ENCODE data around the gene OSBPL9.

OSBPL9 gene

GRCh38 chr1:51652599-51652998, 35.7 kb downstream of the OSBPL9 start:
- Mint-ChIP-seq H3K36me3 (ENCODE audit: low read depth) (no peaks in the 10 kb centered on the region), H3K27ac (no peak overlapping the region), H3K27me3 (ENCODE audit: low read depth) (no peaks in the 10 kb centered on the region), H3K4me3 (no peak overlapping the region), H3K9me3 (no peaks in the 10 kb centered on the region), H3K4me1 (ENCODE audit: low read depth) (no peaks in the 10 kb centered on the region)
- DNase-seq (ENCODE audit: low spot score) = no peak

- no peaks in the 10 kb centered on the region for H3K9me3 Mint-ChIP-seq
- no peaks in the 10 kb centered on the region for H3K36me3 Mint-ChIP-seq (ENCODE audit: low read depth)
- no peak overlapping the region for H3K4me3 Mint-ChIP-seq
- no peak overlapping the region for H3K27ac Mint-ChIP-seq
- H3K27me3 Mint-ChIP-seq (ENCODE audit: low read depth) = no peaks in the 10 kb centered on the region
- no peak for DNase-seq (ENCODE audit: low spot score)
- no peaks in the 10 kb centered on the region for H3K4me1 Mint-ChIP-seq (ENCODE audit: low read depth)
Measured at GRCh38 chr1:51653127-51653526, 36.2 kb downstream of the OSBPL9 start.

- no peak overlapping the region for H3K27ac Mint-ChIP-seq
- H3K4me3 Mint-ChIP-seq = no peak overlapping the region
- no peaks in the 10 kb centered on the region for H3K9me3 Mint-ChIP-seq
- no peaks in the 10 kb centered on the region for H3K4me1 Mint-ChIP-seq (ENCODE audit: low read depth)
- no peak for DNase-seq (ENCODE audit: low spot score)
- no peaks in the 10 kb centered on the region for H3K36me3 Mint-ChIP-seq (ENCODE audit: low read depth)
- H3K27me3 Mint-ChIP-seq (ENCODE audit: low read depth) = no peaks in the 10 kb centered on the region
Measured at GRCh38 chr1:51654000-51654399, 37.1 kb downstream of the OSBPL9 start.

- Mint-ChIP-seq H3K36me3 (ENCODE audit: low read depth) (no peaks in the 10 kb centered on the region), H3K4me1 (ENCODE audit: low read depth) (no peaks in the 10 kb centered on the region), H3K9me3 (no peaks in the 10 kb centered on the region), H3K4me3 (no peak overlapping the region), H3K27ac (no peak overlapping the region), H3K27me3 (ENCODE audit: low read depth) (no peaks in the 10 kb centered on the region)
- DNase-seq (ENCODE audit: low spot score) = no peak
Measured at GRCh38 chr1:51656374-51656773, 39.5 kb downstream of the OSBPL9 start.

GRCh38 chr1:51660580-51660979, 43.7 kb downstream of the OSBPL9 start:
- no peaks in the 10 kb centered on the region for H3K36me3 Mint-ChIP-seq (ENCODE audit: low read depth)
- no peak for DNase-seq (ENCODE audit: low spot score)
- no peaks in the 10 kb centered on the region for H3K4me1 Mint-ChIP-seq (ENCODE audit: low read depth)
- no peak overlapping the region for H3K4me3 Mint-ChIP-seq
- no peaks in the 10 kb centered on the region for H3K9me3 Mint-ChIP-seq
- no peak overlapping the region for H3K27ac Mint-ChIP-seq
- no peaks in the 10 kb centered on the region for H3K27me3 Mint-ChIP-seq (ENCODE audit: low read depth)

GRCh38 chr1:51661081-51661518, 44.2 kb downstream of the OSBPL9 start:
- Mint-ChIP-seq H3K4me3 (no peak overlapping the region), H3K4me1 (ENCODE audit: low read depth) (no peaks in the 10 kb centered on the region), H3K9me3 (no peaks in the 10 kb centered on the region), H3K27me3 (ENCODE audit: low read depth) (no peaks in the 10 kb centered on the region), H3K27ac (no peak overlapping the region), H3K36me3 (ENCODE audit: low read depth) (no peaks in the 10 kb centered on the region)
- no peak for DNase-seq (ENCODE audit: low spot score)

- H3K9me3 Mint-ChIP-seq = no peaks in the 10 kb centered on the region
- H3K27ac Mint-ChIP-seq = no peak overlapping the region
- DNase-seq (ENCODE audit: low spot score) = no peak
- H3K36me3 Mint-ChIP-seq (ENCODE audit: low read depth) = no peaks in the 10 kb centered on the region
- H3K4me3 Mint-ChIP-seq = no peak overlapping the region
- no peaks in the 10 kb centered on the region for H3K4me1 Mint-ChIP-seq (ENCODE audit: low read depth)
- H3K27me3 Mint-ChIP-seq (ENCODE audit: low read depth) = no peaks in the 10 kb centered on the region
Measured at GRCh38 chr1:51663105-51663504, 46.2 kb downstream of the OSBPL9 start.

GRCh38 chr1:51663721-51664120, 46.8 kb downstream of the OSBPL9 start:
- H3K27ac Mint-ChIP-seq = no peak overlapping the region
- H3K36me3 Mint-ChIP-seq (ENCODE audit: low read depth) = no peaks in the 10 kb centered on the region
- DNase-seq (ENCODE audit: low spot score) = no peak
- H3K27me3 Mint-ChIP-seq (ENCODE audit: low read depth) = no peaks in the 10 kb centered on the region
- no peaks in the 10 kb centered on the region for H3K4me1 Mint-ChIP-seq (ENCODE audit: low read depth)
- no peak overlapping the region for H3K4me3 Mint-ChIP-seq
- H3K9me3 Mint-ChIP-seq = no peaks in the 10 kb centered on the region

- Mint-ChIP-seq H3K9me3 (no peaks in the 10 kb centered on the region), H3K36me3 (ENCODE audit: low read depth) (no peaks in the 10 kb centered on the region), H3K4me1 (ENCODE audit: low read depth) (no peaks in the 10 kb centered on the region), H3K27ac (no peak overlapping the region), H3K4me3 (no peak overlapping the region), H3K27me3 (ENCODE audit: low read depth) (no peaks in the 10 kb centered on the region)
- DNase-seq (ENCODE audit: low spot score) = no peak
Measured at GRCh38 chr1:51664421-51665240, 47.7 kb downstream of the OSBPL9 start.

- H3K4me1 Mint-ChIP-seq (ENCODE audit: low read depth) = no peaks in the 10 kb centered on the region
- DNase-seq (ENCODE audit: low spot score) = no peak
- H3K9me3 Mint-ChIP-seq = no peaks in the 10 kb centered on the region
- no peak overlapping the region for H3K4me3 Mint-ChIP-seq
- H3K27ac Mint-ChIP-seq = no peak overlapping the region
- H3K27me3 Mint-ChIP-seq (ENCODE audit: low read depth) = no peaks in the 10 kb centered on the region
- no peaks in the 10 kb centered on the region for H3K36me3 Mint-ChIP-seq (ENCODE audit: low read depth)
Measured at GRCh38 chr1:51666478-51666877, 49.6 kb downstream of the OSBPL9 start.

GRCh38 chr1:51667561-51667960, 50.7 kb downstream of the OSBPL9 start:
- no peak for DNase-seq (ENCODE audit: low spot score)
- H3K36me3 Mint-ChIP-seq (ENCODE audit: low read depth) = no peaks in the 10 kb centered on the region
- no peak overlapping the region for H3K4me3 Mint-ChIP-seq
- no peaks in the 10 kb centered on the region for H3K4me1 Mint-ChIP-seq (ENCODE audit: low read depth)
- H3K27me3 Mint-ChIP-seq (ENCODE audit: low read depth) = no peaks in the 10 kb centered on the region
- no peaks in the 10 kb centered on the region for H3K9me3 Mint-ChIP-seq
- H3K27ac Mint-ChIP-seq = no peak overlapping the region

GRCh38 chr1:51669272-51669671, 52.4 kb downstream of the OSBPL9 start:
- H3K9me3 Mint-ChIP-seq = no peaks in the 10 kb centered on the region
- H3K4me1 Mint-ChIP-seq (ENCODE audit: low read depth) = no peaks in the 10 kb centered on the region
- H3K36me3 Mint-ChIP-seq (ENCODE audit: low read depth) = no peaks in the 10 kb centered on the region
- H3K27ac Mint-ChIP-seq = no peak overlapping the region
- DNase-seq (ENCODE audit: low spot score) = no peak
- no peak overlapping the region for H3K4me3 Mint-ChIP-seq
- H3K27me3 Mint-ChIP-seq (ENCODE audit: low read depth) = no peaks in the 10 kb centered on the region

GRCh38 chr1:51669816-51670215, 52.9 kb downstream of the OSBPL9 start:
- H3K9me3 Mint-ChIP-seq = no peaks in the 10 kb centered on the region
- H3K4me1 Mint-ChIP-seq (ENCODE audit: low read depth) = no peaks in the 10 kb centered on the region
- H3K27me3 Mint-ChIP-seq (ENCODE audit: low read depth) = no peaks in the 10 kb centered on the region
- no peak overlapping the region for H3K27ac Mint-ChIP-seq
- H3K36me3 Mint-ChIP-seq (ENCODE audit: low read depth) = no peaks in the 10 kb centered on the region
- DNase-seq (ENCODE audit: low spot score) = no peak
- no peak overlapping the region for H3K4me3 Mint-ChIP-seq

- Mint-ChIP-seq H3K4me1 (ENCODE audit: low read depth) (no peaks in the 10 kb centered on the region), H3K27me3 (ENCODE audit: low read depth) (no peaks in the 10 kb centered on the region), H3K36me3 (ENCODE audit: low read depth) (no peaks in the 10 kb centered on the region), H3K27ac (no peak overlapping the region), H3K9me3 (no peaks in the 10 kb centered on the region), H3K4me3 (no peak overlapping the region)
- DNase-seq (ENCODE audit: low spot score) = no peak
Measured at GRCh38 chr1:51671527-51672325, 54.8 kb downstream of the OSBPL9 start.

Data from T-helper 2 cell treated with Interferon-gamma antibody and Interleukin-4, amounts not matched to agents 5 μg/mL and 100 μg/mL, for 36 hours (primary cell).